HG02943 (cell line): ENCODE measurements around the gene LYG1.
"Not testable (repeated sequence)": the region's sequence is repeated elsewhere in the genome, so short reads cannot be mapped to it uniquely, and the experiment has no call there.

Experiments used
- ATAC-seq: cut with Tn5 transposase; IDR thresholded peaks from one replicate; pipeline ENCODE4 v1.9.1; 2021; ENCODE audit warnings: mild to moderate bottlenecking, low read depth, moderate library complexity; ENCODE audit not compliant: unreplicated experiment

LYG1 gene

DNA sequence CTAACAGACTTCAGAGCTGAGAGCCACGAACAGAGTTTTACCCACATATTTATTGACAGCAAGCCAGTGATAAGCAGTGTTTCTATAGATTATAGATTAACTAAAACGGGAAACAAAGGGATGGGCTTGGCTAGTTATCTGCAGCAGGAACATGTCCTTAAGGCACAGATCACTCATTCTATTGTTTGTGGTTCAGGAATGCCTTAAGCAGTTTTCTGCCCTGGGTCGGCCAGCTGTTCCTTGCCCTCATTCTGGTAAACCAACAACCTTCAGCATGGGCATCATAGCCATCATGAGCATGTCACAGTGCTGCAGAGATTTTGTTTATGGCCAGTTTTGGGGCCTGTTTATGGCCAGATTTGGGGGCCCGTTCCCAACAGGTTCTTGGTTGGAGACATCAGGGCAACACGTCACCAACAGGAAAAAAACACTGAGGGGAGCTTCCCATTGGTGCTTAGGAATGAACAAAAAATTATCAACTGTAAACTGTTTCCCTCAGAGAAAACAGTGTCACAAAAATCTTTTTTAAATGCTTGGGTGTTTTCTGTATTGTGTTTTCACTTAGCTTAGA, 22.7 kb downstream of the LYG1 start:
- not testable (repeated sequence) for ATAC-seq

DNA sequence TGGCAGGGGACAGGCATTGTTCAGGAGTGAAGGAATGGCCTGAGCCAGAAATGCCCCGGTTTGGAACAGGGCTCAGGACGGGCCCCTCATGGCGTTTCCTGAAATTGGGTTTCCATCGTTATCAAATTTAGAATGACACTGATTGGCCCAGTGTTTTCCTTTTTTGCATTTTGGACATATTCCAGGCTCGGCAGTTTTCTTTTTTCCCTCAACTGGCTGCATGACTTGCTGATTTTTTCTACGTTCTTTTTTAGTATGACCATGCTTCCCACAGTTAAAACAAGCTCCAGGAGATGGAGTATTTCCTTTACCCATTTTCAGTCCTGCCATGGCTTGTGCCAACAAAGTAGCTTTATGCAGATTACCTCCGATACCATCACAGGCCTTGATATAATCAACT, 25.1 kb downstream of the LYG1 start:
- ATAC-seq = no peak

DNA sequence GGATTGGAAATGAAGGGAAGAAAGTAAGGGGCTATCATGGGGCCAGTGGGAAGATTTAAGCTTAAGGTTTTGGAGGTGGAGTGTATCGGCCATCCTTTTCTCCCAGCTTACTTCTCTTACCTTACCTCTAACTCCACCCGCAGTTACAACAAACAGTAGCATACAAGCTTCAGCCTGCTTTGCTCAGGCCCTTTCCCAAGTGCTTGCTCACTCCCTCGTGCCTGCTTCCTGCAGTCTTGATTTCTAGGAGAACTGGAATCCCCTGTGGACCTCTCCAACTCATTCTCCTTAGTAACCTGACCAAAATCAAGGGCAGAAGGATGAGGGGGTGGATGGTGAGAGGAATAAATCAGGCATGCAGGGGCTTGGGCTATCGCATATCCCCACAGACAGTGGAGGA, 39.8 kb downstream of the LYG1 start:
- no peak for ATAC-seq

DNA sequence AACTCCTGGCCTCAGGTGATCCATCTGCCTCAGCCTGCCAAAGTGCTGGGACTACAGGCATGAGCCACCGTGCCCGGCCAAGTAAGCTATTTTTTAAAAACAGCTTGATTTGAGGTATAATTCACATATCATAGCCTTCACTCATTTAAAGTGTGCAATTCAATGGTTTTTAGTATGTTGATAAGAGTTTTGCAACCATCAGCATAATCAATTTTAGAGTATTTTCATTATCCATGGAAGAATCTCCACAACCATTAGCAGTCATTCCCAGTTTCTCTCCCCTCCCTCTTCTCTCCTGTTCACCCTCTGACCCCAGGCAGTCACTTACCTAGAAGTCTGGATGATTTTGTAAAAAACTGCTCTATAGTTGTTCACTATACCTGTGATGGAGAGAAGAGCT, 40.8 kb downstream of the LYG1 start:
- ATAC-seq = no peak

DNA sequence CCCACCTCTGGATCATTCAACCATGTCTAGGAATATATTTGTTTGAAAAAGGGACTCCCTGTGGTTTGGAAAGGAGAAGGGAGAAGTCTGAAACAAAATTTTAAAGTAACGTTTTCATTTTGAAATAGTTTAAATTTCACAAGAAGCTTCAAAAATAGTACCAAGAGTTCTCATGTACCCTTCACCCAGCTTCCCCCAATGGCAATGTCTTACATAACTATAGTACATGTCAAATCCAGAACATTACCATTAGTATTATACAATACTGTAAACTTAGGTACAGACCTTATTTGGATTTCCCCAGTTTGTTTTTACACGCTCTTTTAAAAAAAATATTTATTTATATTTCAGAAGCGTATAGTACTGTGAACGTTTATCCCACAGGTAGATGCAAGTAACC, 41.5 kb downstream of the LYG1 start:
- no peak for ATAC-seq

DNA sequence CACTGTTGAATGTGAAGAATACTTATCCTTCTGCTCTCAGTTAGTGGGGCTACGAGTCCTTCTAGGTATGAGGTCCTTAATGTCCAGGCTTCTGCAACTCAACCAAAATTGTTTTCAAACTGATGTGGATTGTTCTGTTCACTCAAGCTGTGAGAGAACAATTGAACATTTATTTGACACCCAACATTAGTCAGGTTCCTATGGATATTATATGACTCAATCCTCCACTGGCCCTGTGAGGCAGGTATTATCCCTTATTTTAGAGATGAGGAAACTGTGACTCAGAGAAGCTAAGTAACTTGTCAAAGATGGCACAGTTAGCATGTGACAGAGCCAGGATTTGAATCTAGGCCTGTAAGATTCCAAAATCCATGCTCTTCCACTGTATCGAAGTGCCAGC, 44.3 kb downstream of the LYG1 start:
- ATAC-seq = no peak

DNA sequence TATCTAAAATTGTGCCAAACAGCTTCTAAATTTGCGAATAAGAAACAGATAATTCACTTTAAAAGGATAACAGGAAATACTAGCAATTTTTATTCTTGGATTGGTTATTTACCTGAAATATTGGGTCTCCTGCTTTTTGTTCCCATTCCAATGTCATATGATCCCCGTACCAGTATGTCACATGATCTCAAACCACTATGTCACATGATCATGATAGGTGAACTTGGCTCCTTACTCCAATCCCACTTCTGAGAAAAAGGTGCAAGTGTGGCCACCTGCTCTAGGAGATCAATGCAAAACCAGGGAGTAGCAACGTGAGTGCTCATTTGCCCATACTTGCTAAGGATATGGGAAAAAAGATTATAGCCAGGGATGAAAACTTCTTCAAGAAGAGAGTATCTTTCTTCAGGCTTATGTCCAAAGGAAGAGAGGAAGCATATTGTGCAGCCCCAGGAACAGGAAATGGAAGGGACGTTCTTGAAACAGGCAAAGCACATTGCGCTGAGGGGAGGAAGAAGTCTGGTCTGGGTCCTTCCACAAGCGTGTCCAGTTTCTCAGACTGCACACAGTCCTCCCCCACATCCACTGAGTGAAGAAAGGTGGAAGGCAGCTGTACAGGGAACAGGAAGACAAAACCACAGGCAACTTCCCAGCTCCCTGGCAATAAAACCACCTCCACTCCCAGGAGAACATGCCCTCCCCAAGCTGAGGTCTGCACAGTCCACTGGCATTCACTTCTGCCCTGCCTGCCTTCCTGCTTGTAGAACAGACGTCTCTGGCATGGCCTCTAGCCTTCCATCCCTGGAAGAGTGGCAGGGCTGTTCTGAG, 45.3 kb downstream of the LYG1 start, which contains the start of gene LYG2:
LYG2 (minus strand) TSS at position 176 of the 828 bp plus-strand sequence. CDS start 1,406 bp downstream, outside the sequence.
- ATAC-seq = no peak

DNA sequence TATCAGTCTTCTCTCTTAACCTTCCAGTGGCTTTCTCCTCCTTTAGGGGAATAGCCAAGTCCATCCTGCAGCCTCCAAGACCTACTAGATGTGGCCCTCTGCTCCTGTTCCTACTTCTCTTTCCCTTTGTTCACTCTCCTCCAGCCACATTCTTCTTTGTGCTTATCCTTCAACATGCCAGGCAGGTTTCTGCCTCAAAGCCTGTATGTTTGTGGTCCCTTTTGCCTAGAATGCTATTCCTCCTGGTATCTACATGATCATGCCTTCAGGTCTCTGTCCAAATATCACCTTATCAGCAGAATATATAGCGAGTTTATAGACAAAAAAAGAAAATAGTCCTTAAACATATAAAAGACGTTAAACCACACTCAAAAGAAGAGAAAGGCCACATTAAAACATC, 51.0 kb downstream of the LYG1 start:
- no peak for ATAC-seq

DNA sequence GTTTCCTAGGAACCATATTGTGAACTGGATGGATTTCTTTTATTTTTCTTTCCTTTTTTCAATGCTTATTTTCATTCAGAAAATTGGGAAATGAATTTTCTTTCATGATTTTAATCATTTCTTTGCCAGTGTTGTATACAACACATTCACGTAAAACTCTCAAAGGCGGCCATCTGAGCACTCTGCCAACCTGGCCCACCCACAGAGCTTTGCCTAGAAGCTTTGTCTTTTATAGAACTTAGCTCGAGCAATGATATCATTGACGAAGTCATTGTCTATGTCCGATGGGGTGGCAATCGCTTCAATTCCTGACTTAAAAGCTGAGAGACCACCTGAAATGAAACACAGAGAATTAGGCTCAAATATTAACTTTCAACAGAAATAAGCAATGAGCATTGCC, 58.8 kb downstream of the LYG1 start:
- no peak for ATAC-seq

DNA sequence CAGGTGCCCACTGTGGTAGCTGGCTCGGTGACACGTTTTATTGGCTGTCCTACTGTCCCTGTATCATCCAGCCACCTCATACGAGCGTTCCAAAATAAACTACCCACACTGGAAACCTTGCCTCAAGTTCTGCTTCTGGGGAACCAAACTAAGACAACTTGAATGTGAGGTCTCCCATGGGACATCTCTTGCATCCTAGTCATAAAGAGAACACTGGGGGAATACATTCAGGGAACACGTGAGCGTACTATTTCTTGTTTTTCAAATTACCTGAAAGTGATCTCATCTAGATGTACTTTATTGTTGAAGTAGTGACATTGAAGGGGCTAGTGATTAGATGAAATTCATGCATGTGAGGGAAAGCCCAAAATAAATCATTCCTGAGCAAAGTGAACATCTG, 60.6 kb downstream of the LYG1 start:
- no peak for ATAC-seq

DNA sequence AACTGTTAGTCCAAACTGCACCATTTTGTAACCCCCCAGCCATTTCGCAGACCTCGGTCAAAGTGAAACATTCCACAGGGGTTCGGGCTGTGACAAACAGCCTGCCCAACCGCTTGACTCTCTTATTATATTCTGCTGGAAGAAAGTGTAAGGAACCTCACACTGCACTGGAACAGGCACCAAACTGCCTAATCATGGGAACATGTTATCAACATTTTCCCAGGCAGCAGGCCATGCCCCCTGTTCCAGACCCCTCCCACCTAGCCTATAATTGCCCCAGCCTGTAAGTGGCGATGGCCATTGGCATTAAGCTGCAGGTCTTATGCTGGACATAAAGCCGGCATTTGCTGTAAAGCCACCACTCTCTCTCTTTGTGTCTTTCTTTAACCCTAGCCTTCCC, 62.4 kb downstream of the LYG1 start:
- no peak for ATAC-seq
